Endodermal cell (in vitro differentiated cells): ENCODE data around the gene CHODL. TPM values are rescaled to one million over a fixed set of nuclear protein-coding genes. Genes with fewer than 3 reads are reported as not detected.

Source experiments
- DNase-seq: peaks from one replicate; pipeline ENCODE4 v3.0.0-alpha.2; 2017
- H3K27ac ChIP-seq: 2 replicates; pipeline ENCODE4 v1.5.1; 2013; ENCODE audit warnings: mild to moderate bottlenecking, low read depth, low read length, moderate library complexity
- H3K27me3 ChIP-seq: 2 replicates; pipeline ENCODE4 v1.6.1; 2013; ENCODE audit warnings: mild to moderate bottlenecking, low read length, moderate library complexity; ENCODE audit not compliant: insufficient read depth, control insufficient read depth, poor library complexity, severe bottlenecking
- H3K36me3 ChIP-seq: 2 replicates; pipeline ENCODE4 v1.7.0; 2013; ENCODE audit warnings: mild to moderate bottlenecking, low read length, moderate library complexity; ENCODE audit not compliant: control insufficient read depth, insufficient read depth
- H3K4me1 ChIP-seq: one replicate; pipeline ENCODE4 v1.7.0; 2013; ENCODE audit warnings: low read length; ENCODE audit not compliant: control insufficient read depth, insufficient read depth
- H3K4me3 ChIP-seq: 2 replicates; pipeline ENCODE4 v1.5.1; 2013; ENCODE audit warnings: mild to moderate bottlenecking, low read length, moderate library complexity
- H3K9ac ChIP-seq: 2 replicates; pipeline ENCODE4 v1.6.1; 2013; ENCODE audit warnings: mild to moderate bottlenecking, low read length, moderate library complexity; ENCODE audit not compliant: poor library complexity, severe bottlenecking; ENCODE audit errors: extremely low read depth
- H3K9me3 ChIP-seq: 2 replicates; pipeline ENCODE4 v1.6.1; 2013; ENCODE audit warnings: mild to moderate bottlenecking, low read length, moderate library complexity; ENCODE audit not compliant: control insufficient read depth
- H3K27ac Mint-ChIP-seq: 2 replicates; pipeline ENCODE4 v1.8.0; 2020; ENCODE audit warnings: mixed read lengths
- H3K27me3 Mint-ChIP-seq: 2 replicates; pipeline ENCODE4 v1.8.0; 2021; ENCODE audit warnings: mild to moderate bottlenecking, mixed read lengths; ENCODE audit not compliant: insufficient read depth
- H3K36me3 Mint-ChIP-seq: 2 replicates; pipeline ENCODE4 v1.8.0; 2020; ENCODE audit warnings: low read depth, mixed read lengths
- H3K4me1 Mint-ChIP-seq: 2 replicates; pipeline ENCODE4 v1.8.0; 2020; ENCODE audit warnings: mixed read lengths
- H3K4me3 Mint-ChIP-seq: 2 replicates; pipeline ENCODE4 v1.8.0; 2020; ENCODE audit warnings: mild to moderate bottlenecking, moderate library complexity, mixed read lengths
- H3K9me3 Mint-ChIP-seq: 2 replicates; pipeline ENCODE4 v1.8.0; 2020; ENCODE audit warnings: mild to moderate bottlenecking, mixed read lengths
- CTCF ChIP-seq: fragments of 200-600 bp; sonication (generic); conservative IDR thresholded peaks from 2 replicates; pipeline ENCODE4 v1.5.0; 2021; ENCODE audit warnings: antibody characterized with exemption, mild to moderate bottlenecking
- WGBS, 2 experiments: methylation state at CpG; one replicate each; pipeline versions ENCODE4 v1.1.5 to v1.1.7; 2013; ENCODE audit warnings: missing lambda C conversion rate in 2 of 2, mixed read lengths in 1 of 2; ENCODE audit not compliant: insufficient coverage in 1 of 2, insufficient read length in 1 of 2; 5-methylcytosine and 5-hydroxymethylcytosine counted together
- long read RNA-seq, 4 experiments: library from polyadenylated mRNA in 2 of 4; library from RNA in 1 of 4; library from capped mRNA in 1 of 4; stranded (forward) in 3 of 4; unstranded in 1 of 4; transcript quantifications; one replicate each; pipeline ENCODE4 v2.0.0, GENCODE V29; 2020 to 2021; ENCODE audit warnings: inconsistent platforms in 1 of 4
- polyA plus RNA-seq, 2 experiments: library from polyadenylated mRNA; stranded (reverse); fragments of 50-300 nt; gene quantifications; one replicate each; pipeline ENCODE4 v1.2.3, GENCODE V29; 2013
- total RNA-seq, 2 donors: library from RNA; stranded (reverse); fragmentation: NEBNext Ultra II Directional in 1 of 2; extraction: Animal tissue kit (Norgen Biotek cat#: 25700) in 1 of 2; gene quantifications; 2 replicates in 1 of 2; 3 replicates in 1 of 2; pipeline ENCODE4 v1.2.1, GENCODE V29; 2021

CHODL gene
- 1 to 10 TPM; 2.2 to 4.2 TPM for total RNA-seq
- polyA plus RNA-seq (2013, experiment 1 of 2) = 2.5 TPM
- 3.0 TPM for polyA plus RNA-seq (2013, experiment 2 of 2)
- long read RNA-seq, experiment 1, partial matches to known transcripts = 1 of 1 reads
- long read RNA-seq, experiment 1, other reads (novel, unspliced or antisense) = 0 of 1 reads
- long read RNA-seq, experiment 2, partial matches to known transcripts = 1 of 11 reads
- long read RNA-seq, experiment 2, other reads (novel, unspliced or antisense) = 10 of 11 reads
- long read RNA-seq, experiment 3, partial matches to known transcripts = 0 of 2 reads
- long read RNA-seq, experiment 3, other reads (novel, unspliced or antisense) = 2 of 2 reads
- long read RNA-seq, experiment 4, partial matches to known transcripts = 1 of 5 reads
- long read RNA-seq, experiment 4, other reads (novel, unspliced or antisense) = 4 of 5 reads

- Histone ChIP-seq H3K4me3 (peak within 1 kb of the TSS; percentile 80), H3K27me3 (peaks cover 63% of the 10 kb centered on the region), H3K9ac (no peak within 1 kb of the TSS), H3K27ac (no peak within 1 kb of the TSS), H3K9me3 (no peaks in the 10 kb centered on the region), H3K36me3 (no peaks in the 10 kb centered on the region), H3K4me1 (no peaks in the 10 kb centered on the region)
- WGBS, 2 experiments = 0 to 3% methylated on average over 1 to 68 of the region's 72 CpGs
- no peak within 1 kb of the TSS for H3K27ac Mint-ChIP-seq
- DNase-seq = peak; percentile 69
- H3K27me3 Mint-ChIP-seq = peaks cover 56% of the 10 kb centered on the region
- H3K9me3 Mint-ChIP-seq = no peaks in the 10 kb centered on the region
- no peaks in the 10 kb centered on the region for H3K36me3 Mint-ChIP-seq
- peak within 1 kb of the TSS; percentile 56 for H3K4me3 Mint-ChIP-seq
- TF ChIP-seq CTCF = no peak
- peaks cover 7% of the 10 kb centered on the region for H3K4me1 Mint-ChIP-seq
These were observed at the start of gene CHODL for GRCh38 chr21:18244671-18245463. Gene CHODL (plus strand): TSS chr21:18244833. CDS start chr21:18245224, 391 bp downstream.

- no peaks in the 10 kb centered on the region for H3K9me3 ChIP-seq
- no peak overlapping the region for H3K9ac ChIP-seq
- H3K4me1 ChIP-seq = no peaks in the 10 kb centered on the region
- TF ChIP-seq CTCF = peak; percentile 67
- Mint-ChIP-seq H3K9me3 (no peaks in the 10 kb centered on the region), H3K27me3 (no peaks in the 10 kb centered on the region), H3K4me3 (no peak overlapping the region), H3K36me3 (no peaks in the 10 kb centered on the region), H3K27ac (no peak overlapping the region), H3K4me1 (no peaks in the 10 kb centered on the region)
- H3K36me3 ChIP-seq = no peaks in the 10 kb centered on the region
- whole genome bisulfite sequencing, 2 experiments = 65% methylated on average over 1 of the region's 1 CpG; no CpG with 5 or more reads in 1 of the 2 experiments
- H3K4me3 ChIP-seq = no peak overlapping the region
- H3K27ac ChIP-seq = no peak overlapping the region
- DNase-seq = no peak
- H3K27me3 ChIP-seq = no peaks in the 10 kb centered on the region
These were observed 39.7 kb upstream of the CHODL start for GRCh38 chr21:18204931-18205330.

- no peak for DNase-seq
- Mint-ChIP-seq H3K36me3 (peaks cover 2% of the 10 kb centered on the region), H3K9me3 (peaks cover 16% of the 10 kb centered on the region), H3K27ac (no peak overlapping the region), H3K27me3 (no peaks in the 10 kb centered on the region), H3K4me3 (no peak overlapping the region), H3K4me1 (no peaks in the 10 kb centered on the region)
- Histone ChIP-seq H3K4me1 (no peaks in the 10 kb centered on the region), H3K9me3 (peaks cover 12% of the 10 kb centered on the region), H3K27me3 (no peaks in the 10 kb centered on the region), H3K27ac (no peak overlapping the region), H3K4me3 (no peak overlapping the region), H3K36me3 (no peaks in the 10 kb centered on the region), H3K9ac (no peak overlapping the region)
- WGBS, 2 experiments = 54 to 77% methylated on average over 1 of the region's 1 CpG
- no peak for TF ChIP-seq CTCF
These were observed 26.3 kb upstream of the CHODL start for GRCh38 chr21:18218331-18218730.
